Pulmonary artery endothelial cell (primary cell): ENCODE data around the gene ISYNA1. TPM values are rescaled to one million over a fixed set of nuclear protein-coding genes. Genes with fewer than 3 reads are reported as not detected.

Experiments
- DNase-seq: peaks from one replicate; pipeline ENCODE4 v3.0.0-alpha.2; 2011; ENCODE audit warnings: low read depth, low spot score
- total RNA-seq: library from RNA; depleted of rRNA; stranded (reverse); fragments of >200 nt; gene quantifications from 2 replicates; pipeline ENCODE4 v1.2.3, GENCODE V29; 2014

The ISYNA1 gene
- total RNA-seq: 45.2 and 46.0 TPM in 2 replicates

DNA sequence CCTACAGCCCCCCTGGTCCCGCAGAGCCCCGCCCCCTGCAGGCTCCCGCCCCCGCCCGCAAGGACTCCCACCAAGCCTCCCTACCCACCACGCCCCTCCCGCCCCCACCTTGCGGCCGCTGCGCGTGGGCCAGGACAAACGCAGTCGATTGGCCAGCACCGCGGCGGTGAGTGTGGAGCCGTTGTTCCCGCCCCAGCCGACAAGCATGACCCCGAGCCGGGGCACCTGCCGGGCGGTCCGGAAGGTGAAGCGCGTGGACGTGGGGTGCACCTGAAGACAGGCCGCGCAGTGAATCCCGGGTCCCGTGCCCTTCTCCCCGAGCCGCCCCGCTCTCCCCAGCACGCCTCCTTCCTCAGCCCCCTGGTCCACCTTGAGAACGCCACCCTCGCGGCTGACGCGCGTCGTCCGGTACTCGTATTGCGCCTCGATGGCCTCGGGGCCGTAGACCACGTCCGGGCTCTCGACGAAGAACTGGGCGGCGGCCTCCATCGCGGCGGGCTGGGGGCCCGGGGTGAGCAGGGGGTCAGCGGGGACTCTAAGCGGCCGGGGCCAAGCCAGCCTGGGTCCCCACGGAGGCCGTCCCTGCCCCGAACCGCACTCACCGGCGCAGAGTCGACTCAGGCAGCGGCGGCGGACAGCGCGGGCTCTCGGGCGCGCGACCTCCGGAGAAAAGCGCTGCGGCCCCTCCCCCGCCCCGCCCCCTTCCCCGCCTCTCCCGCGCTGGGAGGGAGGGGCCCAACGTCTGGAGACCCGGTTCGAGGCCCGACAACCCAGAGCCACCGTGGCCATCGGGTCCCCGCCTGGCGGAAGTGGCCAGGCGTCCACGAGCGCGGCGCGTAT is at the start of gene ISYNA1:
Gene ISYNA1 (minus strand): TSS at position 643 of the 840 bp plus-strand sequence. CDS start 154 bp downstream, at position 489.
- DNase-seq: no peak

DNA sequence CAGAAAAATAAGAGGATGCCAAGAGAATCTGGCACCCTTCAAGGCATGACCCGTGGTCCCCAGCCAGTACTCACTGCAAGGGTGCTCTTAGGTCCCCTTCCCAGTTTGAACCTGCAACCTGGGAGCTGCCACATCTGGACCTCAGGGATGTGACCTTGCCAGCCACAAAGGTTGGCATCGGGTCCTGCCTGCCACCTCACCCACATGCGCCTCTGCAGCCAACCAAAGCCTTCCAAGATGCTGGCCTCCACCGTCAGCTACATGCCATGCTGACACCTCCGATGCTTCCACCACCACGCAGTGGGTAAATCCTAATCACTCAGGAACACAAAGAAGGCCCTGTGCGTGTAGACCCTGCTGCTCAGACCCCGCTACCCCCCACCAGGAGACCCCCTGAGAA is 48.8 kb upstream of the ISYNA1 start:
- DNase-seq: no peak

DNA sequence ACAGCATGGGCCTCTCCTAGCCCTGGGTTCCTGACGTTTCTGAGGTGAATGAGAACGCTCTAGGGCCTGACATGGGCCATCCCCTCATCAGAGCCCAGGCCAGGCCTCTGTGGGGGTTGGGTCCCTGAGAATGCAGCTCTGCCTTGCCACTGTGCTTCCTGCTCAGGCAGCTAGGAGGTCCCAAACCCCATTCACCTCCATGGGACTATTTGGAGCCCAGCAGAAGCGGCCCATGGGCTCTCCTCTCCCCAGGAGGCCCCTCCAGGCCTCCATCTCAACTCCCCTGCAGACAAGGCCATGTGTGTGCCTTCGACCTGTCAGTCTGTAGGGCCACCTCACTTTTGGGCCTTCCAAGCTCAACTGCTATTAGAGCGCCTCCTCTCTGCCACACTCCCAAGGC is 47.1 kb upstream of the ISYNA1 start:
- no peak for DNase-seq

DNA sequence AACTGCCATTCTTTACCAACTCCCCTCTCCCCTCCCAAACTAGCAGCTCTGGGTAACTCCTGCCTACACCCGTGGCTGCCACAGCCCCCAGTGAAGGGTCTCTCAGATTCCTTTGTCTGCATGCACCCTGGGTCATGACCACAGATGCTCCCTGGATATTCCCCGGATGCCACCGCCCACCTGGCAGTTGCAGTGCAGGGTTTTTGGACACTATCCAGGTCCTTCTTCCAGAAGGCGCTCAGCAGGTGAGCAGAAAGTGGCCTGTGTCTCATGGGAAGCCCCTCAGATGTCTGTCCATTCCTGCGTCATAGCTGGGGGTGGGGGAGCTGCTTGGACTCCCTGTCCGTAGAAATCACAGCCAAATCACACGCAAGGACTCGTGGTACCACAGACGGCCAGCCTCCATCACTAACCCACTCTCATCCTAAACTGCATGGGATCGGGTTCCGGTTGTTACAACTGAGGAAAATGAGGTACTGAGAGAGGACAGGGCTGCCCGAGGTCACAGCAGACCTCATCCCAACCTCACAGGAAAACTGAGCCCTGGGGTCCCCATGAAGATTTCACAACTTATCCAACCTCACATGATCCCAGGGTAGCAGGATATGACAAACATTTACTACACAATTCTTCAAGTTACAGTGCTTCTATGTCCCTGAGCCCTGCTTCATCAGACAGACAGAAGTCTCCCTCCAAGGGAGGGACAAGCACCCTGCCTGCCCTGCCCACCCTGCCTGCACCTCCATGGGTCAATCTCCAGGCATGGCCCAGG is 45.4 kb upstream of the ISYNA1 start:
- no peak for DNase-seq

DNA sequence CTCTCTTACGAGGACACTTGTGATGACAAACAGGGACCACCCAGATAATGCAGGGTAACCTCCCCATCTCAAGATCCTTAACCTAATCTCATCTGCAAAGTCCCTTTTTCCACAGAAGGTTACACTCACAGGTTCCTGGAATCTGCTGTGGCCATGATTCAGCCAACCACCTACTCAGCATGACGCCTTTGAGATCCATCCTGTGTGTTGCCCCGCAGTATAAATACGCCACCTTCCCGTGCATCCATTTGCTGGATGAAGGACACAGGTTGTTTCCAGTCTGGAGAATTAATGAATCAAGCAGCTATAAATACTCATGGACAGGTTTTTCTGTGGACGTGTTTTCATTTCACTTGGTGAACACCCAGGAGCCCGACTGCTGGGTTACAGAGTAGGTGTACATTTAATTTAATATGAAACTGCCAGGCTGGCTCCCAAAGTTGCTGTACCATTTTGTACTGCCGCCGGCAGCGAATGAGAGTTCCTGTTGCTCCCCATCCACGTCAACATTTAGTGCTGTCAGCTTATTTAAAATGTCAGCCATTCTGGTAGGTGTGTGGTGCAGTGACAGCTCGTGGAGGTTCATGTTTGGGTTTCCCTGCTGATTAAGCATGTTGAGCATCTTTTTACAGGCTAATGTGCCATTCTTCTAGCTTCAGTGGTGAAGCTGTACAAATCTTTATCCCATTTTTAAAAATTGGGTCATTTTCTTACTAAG is 43.7 kb upstream of the ISYNA1 start:
- DNase-seq: no peak

DNA sequence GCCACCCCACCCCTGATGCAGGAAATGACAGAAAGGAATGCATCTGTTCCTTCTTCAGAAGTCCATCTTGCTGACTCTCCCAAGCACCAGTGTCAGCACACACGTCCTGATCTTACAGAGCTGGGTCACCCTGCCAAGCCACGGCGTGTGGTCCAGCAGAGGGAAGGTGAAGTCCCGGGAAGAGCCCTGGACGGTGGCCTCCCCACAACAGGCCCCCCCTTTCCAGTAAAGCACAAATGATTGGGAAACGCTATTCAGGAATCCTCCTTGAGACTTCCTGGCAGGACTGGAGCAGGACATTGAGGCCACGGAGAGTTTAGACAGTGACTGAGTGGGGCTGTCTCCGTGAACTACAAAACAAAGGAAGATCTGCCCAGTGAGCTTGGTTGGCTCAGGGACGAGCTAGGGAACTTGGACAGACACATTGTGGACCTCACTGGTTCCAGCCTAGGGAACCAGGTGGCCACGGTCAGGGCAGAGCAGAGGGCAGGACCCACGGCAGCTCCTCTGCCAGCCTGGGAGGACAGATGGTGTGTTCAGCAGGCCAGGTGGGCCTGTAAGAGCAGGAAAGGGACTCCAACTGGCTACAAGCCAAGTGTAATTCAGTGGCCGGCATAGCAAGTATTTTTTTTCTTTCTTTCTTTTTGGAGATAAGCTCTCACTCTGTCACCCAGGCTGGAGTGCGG is 42.2 kb upstream of the ISYNA1 start:
- DNase-seq: no peak

DNA sequence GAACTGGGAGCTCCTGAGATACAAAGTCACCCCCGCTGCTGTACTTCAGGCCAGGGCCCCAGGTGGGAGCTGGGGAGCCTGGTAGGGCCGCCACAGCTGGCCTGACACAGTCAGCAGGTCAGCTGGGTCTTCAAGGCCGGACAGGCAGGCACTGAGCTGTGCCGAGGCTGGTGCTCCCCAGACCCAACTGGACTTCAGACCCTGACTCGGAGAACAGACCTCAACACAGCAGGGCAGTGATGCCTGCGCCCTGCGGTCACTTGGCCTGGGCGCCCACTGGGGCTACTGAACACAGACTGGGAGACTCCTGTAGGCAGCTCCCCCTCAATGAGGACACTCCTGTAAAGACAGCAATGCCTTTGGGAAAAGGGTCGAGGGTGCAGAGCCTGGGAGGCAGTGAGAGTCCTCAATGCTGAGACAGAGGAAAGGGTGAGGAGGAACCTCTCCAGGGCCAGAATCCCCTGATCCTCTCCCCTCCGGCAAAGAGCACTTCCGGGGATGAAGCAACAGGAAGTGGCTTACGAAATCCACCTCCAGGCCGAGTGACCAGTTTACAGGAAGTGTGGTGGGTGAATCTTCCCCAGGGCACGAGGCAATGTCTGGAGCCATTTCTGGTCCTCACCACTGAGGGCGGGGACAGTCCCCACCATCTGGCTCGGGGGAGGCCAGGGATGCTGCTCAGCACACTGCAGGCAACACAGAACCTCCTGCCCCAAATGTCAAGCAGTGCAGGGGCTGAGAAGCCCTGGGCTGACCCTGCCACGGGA is 40.8 kb upstream of the ISYNA1 start:
- DNase-seq: no peak

DNA sequence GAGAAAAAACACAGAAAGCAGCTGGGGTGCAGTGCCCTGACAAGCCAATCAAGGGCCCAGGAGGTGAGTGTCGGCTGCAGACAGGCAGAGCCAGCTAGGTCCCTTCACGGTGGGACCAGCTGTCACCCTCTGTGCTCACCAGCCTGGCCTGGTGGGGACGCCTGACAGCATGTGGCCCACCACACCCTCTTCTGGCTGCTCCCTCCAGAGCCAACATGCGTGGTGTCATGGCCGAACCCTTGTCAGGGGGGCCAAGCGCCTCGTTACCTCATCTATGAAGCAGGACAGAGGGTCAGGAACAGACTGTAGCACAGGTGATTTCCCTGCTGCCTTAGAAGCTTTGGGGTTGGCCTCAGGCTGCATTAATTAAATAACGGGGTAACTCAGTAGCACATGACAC is 40.0 kb upstream of the ISYNA1 start:
- DNase-seq: no peak

DNA sequence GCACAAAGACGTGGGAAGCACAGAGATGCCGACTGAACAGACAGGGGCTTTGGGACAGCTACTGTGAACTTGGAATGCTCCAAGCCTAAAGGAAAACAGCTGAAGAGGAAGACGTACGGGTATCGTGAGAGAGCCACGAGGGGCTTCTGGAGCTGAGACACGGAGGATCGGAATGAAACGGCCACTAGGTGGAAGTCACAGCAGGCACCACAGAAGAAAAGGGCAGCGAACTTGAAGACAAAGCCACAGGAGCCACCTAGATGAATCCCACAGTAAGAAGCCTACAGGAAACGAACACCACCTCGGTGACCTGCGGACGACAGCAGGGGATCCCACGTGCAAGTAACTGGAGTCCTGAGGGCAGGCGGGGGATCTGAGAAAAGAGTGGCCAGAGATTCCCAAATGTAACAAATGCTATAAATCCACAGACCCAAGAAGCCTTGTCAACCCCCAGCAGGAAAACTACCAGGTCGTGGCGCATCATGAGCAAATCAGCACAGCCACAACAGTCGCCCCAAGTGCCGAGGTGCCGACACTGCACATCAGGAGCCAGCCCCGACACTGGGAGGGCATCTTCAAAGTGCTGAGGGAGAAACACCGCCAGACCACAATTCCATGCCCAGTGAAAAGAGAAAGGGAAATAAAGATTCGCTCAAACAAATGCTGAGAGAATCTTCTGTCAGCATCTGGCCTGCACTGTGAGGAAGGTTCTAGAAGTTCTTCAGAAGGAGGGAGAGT is 39.3 kb upstream of the ISYNA1 start:
- no peak for DNase-seq

DNA sequence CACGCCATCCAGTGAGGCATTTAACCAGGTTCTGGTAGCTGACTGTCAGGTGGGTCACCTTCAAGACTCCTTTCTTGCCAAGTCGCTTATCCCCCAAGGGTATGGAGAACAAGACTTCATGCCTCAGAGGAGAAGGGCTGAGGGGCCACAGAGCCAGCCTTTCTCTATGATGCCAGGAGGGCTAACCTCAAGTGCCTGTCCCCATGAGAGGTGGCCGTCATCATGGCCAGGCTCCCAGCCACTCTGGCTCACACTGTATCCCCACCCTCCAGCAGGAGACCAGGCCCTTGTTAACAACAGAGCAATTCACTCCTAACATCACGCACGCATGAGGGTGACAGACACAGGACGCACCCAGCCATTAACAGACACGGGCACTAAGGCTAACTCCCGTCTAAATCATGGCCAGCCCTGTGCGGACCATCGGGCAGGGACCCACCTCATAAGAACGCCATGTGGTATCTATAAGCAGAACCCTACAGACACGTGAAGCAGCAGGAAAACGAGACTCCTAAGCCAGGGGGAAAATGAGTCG is 38.6 kb upstream of the ISYNA1 start:
- DNase-seq: no peak

DNA sequence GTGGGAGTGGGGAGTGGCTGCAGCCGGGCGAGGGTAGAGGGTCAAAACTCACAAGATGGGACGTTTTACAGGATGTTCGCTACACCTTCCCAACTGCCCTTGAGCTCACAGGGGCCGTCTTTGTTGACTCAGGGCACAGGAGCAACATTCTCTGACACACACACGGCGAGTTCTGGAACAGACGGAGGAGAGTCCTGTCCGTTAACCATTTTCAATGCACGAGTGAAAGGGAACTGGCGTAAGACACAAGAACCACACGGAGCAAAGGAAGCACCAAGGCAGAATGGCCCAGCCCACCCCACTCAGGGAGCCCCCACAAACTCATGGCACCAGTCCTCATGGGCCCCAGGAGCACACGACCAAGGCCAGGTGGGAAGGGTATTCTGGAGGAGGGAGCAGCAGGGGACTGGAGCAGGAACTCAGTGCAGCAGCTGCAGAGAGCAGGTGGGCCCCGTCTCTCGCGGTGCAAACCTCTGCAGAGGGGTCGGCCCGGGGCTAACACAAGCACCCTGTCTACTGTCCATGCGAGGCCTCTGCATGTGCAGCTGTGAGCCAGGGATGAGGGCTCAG is 37.9 kb upstream of the ISYNA1 start:
- DNase-seq: no peak

DNA sequence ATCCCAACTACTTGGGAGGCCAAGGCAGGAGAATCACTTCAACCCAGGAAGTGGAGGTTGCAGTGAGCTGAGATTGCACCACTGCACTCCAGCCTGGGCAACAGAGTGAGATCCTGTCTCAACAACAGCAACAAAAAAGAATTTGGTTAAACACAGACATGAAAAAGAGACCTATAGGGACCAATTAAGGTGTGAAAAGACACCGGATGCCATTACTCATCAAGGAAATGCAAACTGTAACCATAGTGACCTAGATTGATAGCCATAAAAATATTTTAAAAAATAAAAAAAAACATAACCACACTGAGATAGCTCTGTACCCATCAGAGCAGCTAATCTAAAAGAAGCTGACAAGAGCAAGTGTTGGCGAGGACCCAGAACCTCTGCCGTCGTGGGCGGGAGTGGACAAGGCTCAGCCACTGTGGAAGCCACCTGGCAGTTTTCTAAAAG is 37.1 kb upstream of the ISYNA1 start:
- no peak for DNase-seq

DNA sequence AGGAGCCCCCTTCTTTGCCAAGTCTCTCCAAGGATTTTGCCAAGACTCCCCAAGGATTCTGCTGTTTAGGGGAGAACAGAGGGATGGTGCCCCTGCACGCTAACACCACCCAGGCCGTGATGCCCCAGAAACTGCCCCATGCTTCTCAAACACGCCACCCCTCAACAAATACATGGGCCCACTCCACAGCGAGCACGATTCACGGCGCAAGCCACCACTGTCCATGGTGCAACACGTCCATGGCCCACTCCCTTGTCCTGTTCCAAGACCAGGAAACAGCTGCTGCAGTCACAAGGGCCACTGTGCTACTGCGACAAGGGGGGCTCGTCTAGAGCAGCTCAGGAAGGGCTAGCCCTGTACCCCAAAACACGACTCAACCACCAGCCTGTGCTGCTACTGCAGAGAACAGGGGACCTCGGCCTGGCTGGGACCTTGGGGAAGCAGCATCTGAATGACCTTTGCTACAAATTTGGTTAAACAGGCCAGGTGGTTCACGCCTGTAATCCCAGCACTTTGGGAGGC is 36.5 kb upstream of the ISYNA1 start:
- DNase-seq: no peak

DNA sequence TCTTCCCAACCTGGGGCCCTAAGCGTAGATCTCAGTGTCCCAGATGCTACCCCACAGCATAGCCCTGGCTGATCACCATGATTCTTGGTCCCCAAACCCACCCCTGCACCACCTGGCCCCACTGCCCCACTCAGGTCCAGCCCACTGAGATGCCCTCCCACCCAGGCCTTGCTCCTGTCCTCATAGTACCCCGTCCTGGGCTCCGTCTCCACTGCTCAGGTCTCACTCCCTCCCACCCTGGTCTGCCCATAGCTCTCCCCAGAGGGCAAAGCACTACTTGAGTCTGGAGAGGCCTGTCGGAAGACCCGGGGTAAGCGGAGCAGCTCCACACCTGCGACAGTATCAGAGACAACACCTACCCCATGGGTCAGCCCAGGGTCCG is 35.8 kb upstream of the ISYNA1 start:
- DNase-seq: no peak

DNA sequence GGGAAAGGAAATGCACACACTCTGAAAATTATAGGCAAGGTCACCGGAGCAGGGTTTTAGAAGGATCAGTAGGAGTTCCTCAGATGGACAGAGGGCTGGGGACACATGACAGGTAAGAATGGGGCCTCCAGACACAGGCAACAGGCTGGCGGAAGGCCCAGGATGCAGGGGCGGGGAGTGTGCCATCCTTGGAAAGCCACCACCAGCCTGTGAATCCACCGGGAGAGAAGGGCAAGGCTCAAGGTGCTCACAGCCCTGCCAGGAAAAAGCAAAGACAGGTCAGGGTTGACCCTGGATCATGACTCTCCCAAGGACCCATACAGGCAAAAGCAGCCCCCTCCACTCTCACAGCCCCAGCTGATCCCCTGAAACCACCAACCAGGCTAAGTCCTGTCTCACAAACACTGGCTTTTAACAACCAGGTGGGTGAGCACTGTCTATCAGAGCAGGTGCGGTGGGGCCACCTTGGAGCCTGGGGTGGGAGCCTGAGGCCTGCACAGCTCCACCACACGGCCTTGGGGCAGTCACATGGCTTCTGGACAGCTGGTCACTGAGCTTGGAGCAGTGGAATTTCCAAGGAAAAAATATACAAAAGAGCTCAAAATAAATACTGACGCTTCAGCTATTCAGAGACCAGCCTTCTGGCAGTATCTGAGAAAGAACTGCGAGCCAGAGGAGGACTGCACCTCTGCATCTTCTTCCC is 35.2 kb upstream of the ISYNA1 start:
- DNase-seq: no peak

DNA sequence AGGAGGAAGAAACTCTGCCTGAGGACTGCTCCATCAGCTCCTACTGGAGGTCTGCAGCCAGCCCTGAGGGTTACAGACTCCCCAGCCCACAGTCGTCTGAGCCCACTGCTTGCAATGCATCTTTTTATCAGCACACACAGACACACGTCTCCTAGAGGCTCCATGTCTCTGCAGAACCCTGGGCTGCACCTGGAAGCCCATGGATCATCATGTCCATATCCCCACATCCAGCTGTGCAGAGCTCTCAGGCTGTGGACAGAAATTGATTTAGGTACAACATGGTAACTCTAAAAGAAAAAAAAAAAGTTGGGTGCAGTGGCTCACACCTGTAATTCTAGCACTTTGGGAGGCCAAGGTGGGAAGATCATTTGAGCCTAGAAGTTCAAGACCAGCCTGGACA is 32.9 kb upstream of the ISYNA1 start:
- no peak for DNase-seq

DNA sequence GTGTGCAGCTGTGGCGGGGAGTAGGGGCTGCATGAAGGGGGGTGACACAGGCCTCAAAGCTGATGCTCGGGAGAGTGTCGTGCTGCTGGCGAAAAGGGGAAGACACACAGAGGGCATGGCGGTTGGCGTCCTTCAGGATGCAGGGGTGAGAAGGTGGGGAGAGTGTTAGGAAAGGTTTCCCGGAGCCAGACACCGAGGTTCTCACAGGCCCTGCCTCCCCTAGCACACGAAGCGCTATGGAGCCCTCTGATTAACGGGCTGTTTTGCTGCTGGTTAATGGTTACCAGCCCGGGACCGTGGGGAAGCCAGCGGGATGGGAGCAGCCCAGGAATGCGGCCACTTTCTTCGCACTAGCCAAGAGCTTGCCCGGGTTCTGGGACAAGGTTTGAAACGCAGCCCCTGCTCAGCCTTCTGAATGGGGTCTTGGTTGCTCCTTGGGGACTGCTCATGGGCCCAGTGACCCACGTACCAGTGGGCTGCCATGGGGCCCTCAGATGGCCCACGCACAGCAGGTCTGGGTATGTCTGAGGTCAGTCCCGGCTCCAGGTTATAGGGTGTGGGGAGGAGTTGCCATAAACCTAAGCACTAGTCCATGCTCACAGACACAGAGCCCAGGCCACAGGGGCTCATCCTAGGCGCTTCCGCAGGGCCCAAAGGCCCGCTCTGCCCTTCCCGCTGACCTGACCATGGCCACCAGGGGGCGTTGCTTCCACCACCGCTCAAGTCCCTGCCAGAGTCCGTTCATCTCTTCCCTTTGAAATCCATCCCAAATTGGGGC is 31.3 kb upstream of the ISYNA1 start:
- no peak for DNase-seq

DNA sequence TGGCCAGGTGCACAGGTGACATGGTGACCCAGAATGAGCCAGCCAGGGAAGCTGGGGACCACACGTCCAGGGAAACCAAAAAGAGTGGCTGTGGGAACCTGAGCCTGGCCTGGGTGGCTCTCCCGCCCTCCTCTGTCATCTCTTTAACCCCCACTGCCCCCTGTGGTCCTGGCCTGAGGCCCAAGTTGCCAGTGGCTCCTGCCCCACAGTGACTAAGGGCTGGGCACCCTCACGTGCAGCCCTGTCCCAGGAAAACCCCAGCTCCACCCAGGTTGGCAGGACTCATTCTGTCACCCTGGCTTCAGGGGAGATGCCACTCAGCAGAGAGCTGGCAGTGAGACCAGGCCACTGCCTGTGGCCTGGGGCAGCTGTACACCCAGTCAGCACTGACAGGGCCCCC is 30.6 kb upstream of the ISYNA1 start:
- DNase-seq: no peak
